Activated naive CD4-positive, alpha-beta T cell treated with anti-CD3 and anti-CD28 coated beads, Interleukin-2, amount 10 ng/mL, durations not matched to agents 7 days and 5 days (primary cell): ENCODE results near the gene SMG6.

ENCODE experiments used
- CTCF ChIA-PET: fragments of 350-600 bp; sonication (Branson Sonifier 250); formaldehyde crosslinking; loops from one replicate; lab custom pipeline; 2021; ENCODE audit warnings: antibody characterized with exemption; lab: Charles Lee
- DNase-seq: peaks from one replicate; pipeline ENCODE4 v3.0.0-alpha.2; 2020
- H3K27ac Mint-ChIP-seq: one replicate; pipeline ENCODE4 v1.8.0; 2021; ENCODE audit warnings: mild to moderate bottlenecking, moderate library complexity, mixed read lengths
- H3K27me3 Mint-ChIP-seq: one replicate; pipeline ENCODE4 v1.8.0; 2021; ENCODE audit warnings: mild to moderate bottlenecking, mixed read lengths
- H3K36me3 Mint-ChIP-seq: one replicate; pipeline ENCODE4 v1.8.0; 2021; ENCODE audit warnings: mixed read lengths
- H3K4me1 Mint-ChIP-seq: one replicate; pipeline ENCODE4 v1.8.0; 2021; ENCODE audit warnings: mixed read lengths
- H3K4me3 Mint-ChIP-seq: one replicate; pipeline ENCODE4 v1.8.0; 2021; ENCODE audit warnings: mild to moderate bottlenecking, moderate library complexity, mixed read lengths
- H3K9me3 Mint-ChIP-seq: one replicate; pipeline ENCODE4 v1.8.0; 2021; ENCODE audit warnings: mixed read lengths

Gene SMG6

GRCh38 chr17:2027528-2028233 is 275.9 kb downstream of the SMG6 start:
- DNase-seq = no peak
- Mint-ChIP-seq H3K4me3 (no peak overlapping the region), H3K9me3 (no peaks in the 10 kb centered on the region), H3K27ac (no peak overlapping the region), H3K4me1 (peaks cover 33% of the 10 kb centered on the region), H3K27me3 (peaks cover 75% of the 10 kb centered on the region), H3K36me3 (no peaks in the 10 kb centered on the region)
- CTCF ChIA-PET = interaction anchor here (0.8 kb wide), 1 partner anchor 308 kb away, joined by 3 read pairs; no protein-coding TSS in a partner anchor

GRCh38 chr17:2025622-2026309 is 277.8 kb downstream of the SMG6 start:
- H3K27me3 Mint-ChIP-seq = peaks cover 94% of the 10 kb centered on the region
- DNase-seq = peak; percentile 57
- H3K4me3 Mint-ChIP-seq = peak overlapping the region; percentile 76
- no peak overlapping the region for H3K27ac Mint-ChIP-seq
- CTCF ChIA-PET = interaction anchor here (0.7 to 3.7 kb wide), 8 partner anchors 12 to 377 kb away, joined by 3 to 16 read pairs (median 4); no protein-coding TSS in a partner anchor
- H3K4me1 Mint-ChIP-seq = peaks cover 34% of the 10 kb centered on the region
- H3K36me3 Mint-ChIP-seq = no peaks in the 10 kb centered on the region
- no peaks in the 10 kb centered on the region for H3K9me3 Mint-ChIP-seq

GRCh38 chr17:2025220-2025621 is 278.4 kb downstream of the SMG6 start, which contains the start of gene RTN4RL1:
Gene RTN4RL1, minus strand, starts transcription at chr17:2025334. Its CDS starts 469 bp downstream, at chr17:2024865.
- Mint-ChIP-seq H3K36me3 (no peaks in the 10 kb centered on the region), H3K4me1 (peaks cover 29% of the 10 kb centered on the region), H3K4me3 (peak within 1 kb of the TSS; percentile 76), H3K27ac (no peak within 1 kb of the TSS), H3K9me3 (no peaks in the 10 kb centered on the region), H3K27me3 (peaks cover 98% of the 10 kb centered on the region)
- CTCF ChIA-PET = interaction anchor here (0.7 to 3.7 kb wide), 8 partner anchors 11 to 377 kb away, joined by 3 to 16 read pairs (median 4); no protein-coding TSS in a partner anchor
- peak; percentile 92 for DNase-seq

GRCh38 chr17:2024572-2025219 is 278.9 kb downstream of the SMG6 start:
- Mint-ChIP-seq H3K9me3 (no peaks in the 10 kb centered on the region), H3K27ac (no peak overlapping the region), H3K27me3 (peaks cover 98% of the 10 kb centered on the region), H3K36me3 (no peaks in the 10 kb centered on the region), H3K4me1 (peaks cover 28% of the 10 kb centered on the region), H3K4me3 (peak overlapping the region; percentile 63)
- CTCF ChIA-PET = interaction anchor here (1.3 to 3.7 kb wide), 4 partner anchors 11 to 303 kb away, joined by 3 to 16 read pairs (median 8); no protein-coding TSS in a partner anchor
- DNase-seq = peak; percentile 43

GRCh38 chr17:2023692-2024571 is 279.7 kb downstream of the SMG6 start:
- CTCF ChIA-PET = interaction anchor here (0.9 to 3.7 kb wide), 3 partner anchors 10 to 302 kb away, joined by 3 to 16 read pairs (median 6); no protein-coding TSS in a partner anchor
- H3K4me1 Mint-ChIP-seq = peaks cover 28% of the 10 kb centered on the region
- no peaks in the 10 kb centered on the region for H3K9me3 Mint-ChIP-seq
- peak overlapping the region; percentile 63 for H3K4me3 Mint-ChIP-seq
- H3K27me3 Mint-ChIP-seq = peaks cover 98% of the 10 kb centered on the region
- H3K27ac Mint-ChIP-seq = no peak overlapping the region
- peak; percentile 67 for DNase-seq
- no peaks in the 10 kb centered on the region for H3K36me3 Mint-ChIP-seq

GRCh38 chr17:2023256-2023655 is 280.3 kb downstream of the SMG6 start:
- CTCF ChIA-PET = interaction anchor here (0.9 kb wide), 2 partner anchors 302 to 359 kb away, joined by 3 to 5 read pairs; no protein-coding TSS in a partner anchor
- Mint-ChIP-seq H3K36me3 (no peaks in the 10 kb centered on the region), H3K4me1 (peaks cover 26% of the 10 kb centered on the region), H3K27me3 (peaks cover 98% of the 10 kb centered on the region), H3K4me3 (no peak overlapping the region), H3K9me3 (no peaks in the 10 kb centered on the region), H3K27ac (no peak overlapping the region)
- no peak for DNase-seq

GRCh38 chr17:2022647-2023240 is 280.8 kb downstream of the SMG6 start:
- no peaks in the 10 kb centered on the region for H3K36me3 Mint-ChIP-seq
- H3K27ac Mint-ChIP-seq = no peak overlapping the region
- CTCF ChIA-PET = interaction anchor here (0.9 kb wide), 1 partner anchor 360 kb away, joined by 5 read pairs; no protein-coding TSS in a partner anchor
- DNase-seq = no peak
- H3K4me3 Mint-ChIP-seq = no peak overlapping the region
- H3K9me3 Mint-ChIP-seq = no peaks in the 10 kb centered on the region
- H3K27me3 Mint-ChIP-seq = peaks cover 98% of the 10 kb centered on the region
- peaks cover 26% of the 10 kb centered on the region for H3K4me1 Mint-ChIP-seq

GRCh38 chr17:2020721-2021120 is 282.9 kb downstream of the SMG6 start:
- DNase-seq = no peak
- Mint-ChIP-seq H3K36me3 (no peaks in the 10 kb centered on the region), H3K27me3 (peaks cover 89% of the 10 kb centered on the region), H3K9me3 (no peaks in the 10 kb centered on the region), H3K4me3 (no peak overlapping the region), H3K27ac (no peak overlapping the region), H3K4me1 (peaks cover 20% of the 10 kb centered on the region)
- CTCF ChIA-PET = interaction anchor here (0.8 kb wide), 1 partner anchor 304 kb away, joined by 3 read pairs; no protein-coding TSS in a partner anchor

- DNase-seq = no peak
- no peak overlapping the region for H3K27ac Mint-ChIP-seq
- CTCF ChIA-PET = no interaction called here
- peaks cover 89% of the 10 kb centered on the region for H3K27me3 Mint-ChIP-seq
- H3K4me3 Mint-ChIP-seq = no peak overlapping the region
- no peaks in the 10 kb centered on the region for H3K9me3 Mint-ChIP-seq
- H3K4me1 Mint-ChIP-seq = peaks cover 16% of the 10 kb centered on the region
- no peaks in the 10 kb centered on the region for H3K36me3 Mint-ChIP-seq
These were observed 283.9 kb downstream of the SMG6 start for GRCh38 chr17:2019723-2020122.

GRCh38 chr17:2018716-2019510 is 284.7 kb downstream of the SMG6 start:
- Mint-ChIP-seq H3K27me3 (peaks cover 86% of the 10 kb centered on the region), H3K4me1 (peaks cover 16% of the 10 kb centered on the region), H3K9me3 (peaks cover 2% of the 10 kb centered on the region), H3K4me3 (no peak overlapping the region), H3K27ac (no peak overlapping the region), H3K36me3 (no peaks in the 10 kb centered on the region)
- no peak for DNase-seq
- CTCF ChIA-PET = no interaction called here

GRCh38 chr17:2017274-2017941 is 286.2 kb downstream of the SMG6 start:
- Mint-ChIP-seq H3K36me3 (no peaks in the 10 kb centered on the region), H3K9me3 (peaks cover 4% of the 10 kb centered on the region), H3K27me3 (peaks cover 78% of the 10 kb centered on the region), H3K4me3 (no peak overlapping the region), H3K4me1 (peaks cover 6% of the 10 kb centered on the region), H3K27ac (no peak overlapping the region)
- CTCF ChIA-PET = no interaction called here
- no peak for DNase-seq

GRCh38 chr17:2016494-2016893 is 287.1 kb downstream of the SMG6 start:
- CTCF ChIA-PET = no interaction called here
- no peak for DNase-seq
- H3K27me3 Mint-ChIP-seq = peaks cover 78% of the 10 kb centered on the region
- H3K4me3 Mint-ChIP-seq = no peak overlapping the region
- H3K4me1 Mint-ChIP-seq = peaks cover 9% of the 10 kb centered on the region
- no peaks in the 10 kb centered on the region for H3K36me3 Mint-ChIP-seq
- H3K27ac Mint-ChIP-seq = no peak overlapping the region
- H3K9me3 Mint-ChIP-seq = peaks cover 4% of the 10 kb centered on the region
